Fibroblast of lung (primary cell): ENCODE data around the gene MARK3. TPM values are rescaled to one million over a fixed set of nuclear protein-coding genes. Genes with fewer than 3 reads are reported as not detected.
A peak's percentile ranks its signal among the peaks of the same experiment; 100 is the strongest.

Experiments
- DNase-seq, 2 donors: peaks; one replicate each; pipeline versions ENCODE4 v3.0.0 to v3.0.0-alpha.2; 2010; ENCODE audit warnings: low read depth in 2 of 2
- H2AFZ ChIP-seq: 2 replicates; pipeline ENCODE4 v1.5.1; 2012; ENCODE audit warnings: low read length, control low read depth, inconsistent platforms
- H3K27ac ChIP-seq: 2 replicates; pipeline ENCODE4 v1.5.1; 2011; ENCODE audit warnings: low read length, control low read depth; ENCODE audit not compliant: insufficient read depth
- H3K27me3 ChIP-seq: 2 replicates; pipeline ENCODE4 v1.5.1; 2011; ENCODE audit warnings: mild to moderate bottlenecking, low read length; ENCODE audit not compliant: control insufficient read depth, insufficient read depth
- H3K36me3 ChIP-seq: 2 replicates; pipeline ENCODE4 v1.5.1; 2011; ENCODE audit warnings: low read length; ENCODE audit not compliant: control insufficient read depth, insufficient read depth
- H3K4me1 ChIP-seq: 2 replicates; pipeline ENCODE4 v1.5.1; 2011; ENCODE audit warnings: low read length; ENCODE audit not compliant: control insufficient read depth, insufficient read depth; ENCODE audit errors: extremely low read depth
- H3K4me2 ChIP-seq: 2 replicates; pipeline ENCODE4 v1.5.1; 2011; ENCODE audit warnings: low read length, control low read depth; ENCODE audit not compliant: insufficient read depth; ENCODE audit errors: extremely low read depth
- H3K4me3 ChIP-seq, 4 experiments: fragments of 200-600 bp in 1 of 4; sonication (generic) in 1 of 4; replicated peaks in 1 of 4; 2 replicates each; pipeline ENCODE4 v1.5.1; 2011 to 2016; ENCODE audit warnings: low read length in 4 of 4, low read depth in 3 of 4, mild to moderate bottlenecking in 3 of 4, control low read depth in 2 of 4, inconsistent platforms in 1 of 4, mixed read lengths in 1 of 4; ENCODE audit not compliant: insufficient read depth in 1 of 4; ENCODE audit errors: control extremely low read depth in 1 of 4
- H3K79me2 ChIP-seq: 2 replicates; pipeline ENCODE4 v1.5.1; 2012; ENCODE audit warnings: mild to moderate bottlenecking, low read length, inconsistent platforms; ENCODE audit not compliant: control insufficient read depth, insufficient read depth
- H3K9ac ChIP-seq: 2 replicates; pipeline ENCODE4 v1.5.1; 2011; ENCODE audit warnings: mild to moderate bottlenecking, low read length, control low read depth; ENCODE audit not compliant: insufficient read depth
- H3K9me3 ChIP-seq: 2 replicates; pipeline ENCODE4 v1.5.1; 2012; ENCODE audit warnings: low read depth, low read length; ENCODE audit not compliant: control insufficient read depth, insufficient read depth
- H4K20me1 ChIP-seq: 2 replicates; pipeline ENCODE4 v1.5.1; 2011; ENCODE audit warnings: low read length; ENCODE audit not compliant: control insufficient read depth, insufficient read depth; ENCODE audit errors: extremely low read depth
- CTCF ChIP-seq, 2 donors: IDR thresholded peaks in 1 of 2; conservative IDR thresholded peaks in 1 of 2; 1 replicate in 1 of 2; 2 replicates in 1 of 2; pipeline ENCODE4 v1.5.1; 2011 to 2012; ENCODE audit warnings: low read length in 2 of 2, control low read depth in 1 of 2, inconsistent platforms in 1 of 2, low read depth in 1 of 2, mild to moderate bottlenecking in 1 of 2
- EZH2 ChIP-seq: IDR thresholded peaks from 2 replicates; pipeline ENCODE4 v1.5.1; 2012; ENCODE audit warnings: low read length, control low read depth, mild to moderate bottlenecking; ENCODE audit errors: missing control alignments
- polyA plus RNA-seq, 2 donors: library from polyadenylated mRNA; depleted of rRNA in 1 of 2; stranded (reverse) in 1 of 2; unstranded in 1 of 2; fragments of >200 nt; gene quantifications; 2 replicates each; pipeline ENCODE4 v1.2.1, GENCODE V29; 2011 to 2012; ENCODE audit warnings: missing spikeins in 1 of 2
- total RNA-seq: library from RNA; depleted of rRNA; stranded (reverse); fragments of >200 nt; gene quantifications from 2 replicates; pipeline ENCODE4 v1.2.1, GENCODE V29; 2014

The MARK3 gene
- total and polyA plus RNA-seq, 2 donors (not counting 1 experiment from before 2014, with no cell fraction given) = 76.0 to 119 TPM

- Histone ChIP-seq H3K9me3 (no peaks in the 10 kb centered on the region), H3K27me3 (no peaks in the 10 kb centered on the region), H3K4me2 (no peak overlapping the region), H3K36me3 (peaks cover 6% of the 10 kb centered on the region), H3K4me3 (no peak overlapping the region), H3K79me2 (peaks cover 75% of the 10 kb centered on the region), H3K9ac (no peak overlapping the region), H3K27ac (no peak overlapping the region), H2AFZ (no peak overlapping the region), H4K20me1 (no peaks in the 10 kb centered on the region), H3K4me1 (no peaks in the 10 kb centered on the region)
- TF ChIP-seq CTCF (conservative IDR thresholded peaks at IDR 0.05 in 1 of 2, IDR thresholded peaks at IDR 0.05 in 1 of 2; ENCODE audit: low read depth in 1 of 2, low read length in 2 of 2) = no peak
- TF ChIP-seq EZH2 = no peak
- no peak for DNase-seq
These were observed 47.4 kb downstream of the MARK3 start for GRCh38 chr14:103432627-103433026.

- TF ChIP-seq CTCF (conservative IDR thresholded peaks at IDR 0.05 in 1 of 2, IDR thresholded peaks at IDR 0.05 in 1 of 2; ENCODE audit: low read depth in 1 of 2, low read length in 2 of 2) (no peak), EZH2 (no peak)
- no peak overlapping the region for H3K4me3 ChIP-seq
- DNase-seq = no peak
- no peak overlapping the region for H2AFZ ChIP-seq
- no peak overlapping the region for H3K9ac ChIP-seq
- H3K36me3 ChIP-seq = peaks cover 6% of the 10 kb centered on the region
- no peaks in the 10 kb centered on the region for H3K27me3 ChIP-seq
- peaks cover 72% of the 10 kb centered on the region for H3K79me2 ChIP-seq
- no peak overlapping the region for H3K27ac ChIP-seq
- no peak overlapping the region for H3K4me2 ChIP-seq
- no peaks in the 10 kb centered on the region for H3K9me3 ChIP-seq
- H3K4me1 ChIP-seq = no peaks in the 10 kb centered on the region
- H4K20me1 ChIP-seq = no peaks in the 10 kb centered on the region
These were observed 48.8 kb downstream of the MARK3 start for GRCh38 chr14:103433916-103434563.

GRCh38 chr14:103434868-103435442 lies 49.7 kb downstream of the MARK3 start:
- H3K9me3 ChIP-seq = no peaks in the 10 kb centered on the region
- H3K4me1 ChIP-seq = no peaks in the 10 kb centered on the region
- no peak for DNase-seq
- H3K4me2 ChIP-seq = no peak overlapping the region
- H4K20me1 ChIP-seq = no peaks in the 10 kb centered on the region
- H3K9ac ChIP-seq = no peak overlapping the region
- peaks cover 71% of the 10 kb centered on the region for H3K79me2 ChIP-seq
- H3K27ac ChIP-seq = peak overlapping the region; percentile 5
- H2AFZ ChIP-seq = no peak overlapping the region
- peaks cover 6% of the 10 kb centered on the region for H3K36me3 ChIP-seq
- no peak overlapping the region for H3K4me3 ChIP-seq
- no peak for TF ChIP-seq EZH2
- TF ChIP-seq CTCF (conservative IDR thresholded peaks at IDR 0.05 in 1 of 2, IDR thresholded peaks at IDR 0.05 in 1 of 2; ENCODE audit: low read depth in 1 of 2, low read length in 2 of 2) = no peak
- H3K27me3 ChIP-seq = no peaks in the 10 kb centered on the region
